ENCODE results near the gene HSPBP1. TPM values are rescaled to one million over a fixed set of nuclear protein-coding genes. Genes with fewer than 3 reads are reported as not detected.

HSPBP1 gene
- total RNA-seq, 1 experiment from 2014 or later: 63.0 TPM

GRCh38 chr19:55248166-55248675 is 31.7 kb downstream of the HSPBP1 start:
- DNase-seq (ENCODE audit: low read depth, low spot score) (no peak), ATAC-seq (no peak)
- no TSS peak for BruUV-seq (replicated peaks)
- ChIA-PET RAD21 (ENCODE audit: low non-redundant PET in 1 of 2, low total read pairs in 2 of 2, uncharacterized antibody in 2 of 2, unreplicated experiment in 2 of 2) (no interaction called here), POLR2A (interaction anchor here (1.9 kb wide), 1 partner anchor 11 kb away, joined by 4 read pairs; the partner anchor contains the start of gene PPP6R1), CTCF (no interaction called here)
- Histone ChIP-seq H3K27me3 (ENCODE audit: insufficient read depth, low read length) (no peaks in the 10 kb centered on the region), H3K27ac (ENCODE audit: low read depth, low read length) (no peak overlapping the region; the same call in 1 of the 2 replicates), H3K4me3 (replicated peaks in 1 of 2; ENCODE audit: low read depth in 1 of 2, low read length in 2 of 2) (no peak overlapping the region), H3K9me2 (ENCODE audit: insufficient read depth) (no peaks in the 10 kb centered on the region), H3K4me2 (ENCODE audit: low read length) (no peak overlapping the region), H3K9me3 (ENCODE audit: control insufficient read depth in 1 of 2, insufficient read depth in 1 of 2, low read depth in 1 of 2, low read length in 2 of 2) (no peaks in the 10 kb centered on the region), H4K20me1 (ENCODE audit: insufficient read depth) (no peaks in the 10 kb centered on the region), H2AFZ (ENCODE audit: low read depth, low read length, poor library complexity, severe bottlenecking) (no peak overlapping the region), H3K9ac (ENCODE audit: low read length) (no peak overlapping the region), H3K4me1 (ENCODE audit: control insufficient read depth in 1 of 2, insufficient read depth in 2 of 2, low read length in 2 of 2) (no peaks in the 10 kb centered on the region), H3K79me2 (ENCODE audit: insufficient read depth, low read length) (peaks cover 72% of the 10 kb centered on the region), H3K36me3 (ENCODE audit: control insufficient read depth in 1 of 2, insufficient read depth in 2 of 2, low read length in 2 of 2) (peaks cover 15 to 24% of the 10 kb centered on the region in 2 experiments; a peak in 3 of 4 replicates)
- intact Hi-C loops (cut with micrococcal nuclease): no loop called here
- TF ChIP-seq, protein P1, sequence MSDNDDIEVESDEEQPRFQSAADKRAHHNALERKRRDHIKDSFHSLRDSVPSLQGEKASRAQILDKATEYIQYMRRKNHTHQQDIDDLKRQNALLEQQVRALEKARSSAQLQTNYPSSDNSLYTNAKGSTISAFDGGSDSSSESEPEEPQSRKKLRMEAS (IDR thresholded peaks at IDR 0.05): no peak
- TF ChIP-seq SP1 (IDR thresholded peaks at IDR 0.05; ENCODE audit: low read depth) (no peak), ELF1 (IDR thresholded peaks at IDR 0.05; ENCODE audit: borderline replicate concordance, low read depth) (no peak), ZNF274 (IDR thresholded peaks at IDR 0.05; ENCODE audit: low read depth, low read length) (no peak), SRF (IDR thresholded peaks at IDR 0.05; ENCODE audit: low read depth) (no peak), TCF7L2 (IDR thresholded peaks at IDR 0.05; ENCODE audit: borderline replicate concordance, extremely low read depth, insufficient read depth, insufficient read length) (no peak), REST (IDR thresholded peaks at IDR 0.05; ENCODE audit: low read depth) (no peak), FOSL1 (IDR thresholded peaks at IDR 0.05; ENCODE audit: low read depth) (no peak), EGR1 (IDR thresholded peaks at IDR 0.05; ENCODE audit: low read depth) (no peak), SIN3A (IDR thresholded peaks at IDR 0.05; ENCODE audit: low read depth) (no peak), POLR2A (IDR thresholded peaks at IDR 0.05; ENCODE audit: borderline replicate concordance, extremely low read depth, insufficient read depth, insufficient read length) (no peak)
- TF ChIP-seq, protein P2, sequence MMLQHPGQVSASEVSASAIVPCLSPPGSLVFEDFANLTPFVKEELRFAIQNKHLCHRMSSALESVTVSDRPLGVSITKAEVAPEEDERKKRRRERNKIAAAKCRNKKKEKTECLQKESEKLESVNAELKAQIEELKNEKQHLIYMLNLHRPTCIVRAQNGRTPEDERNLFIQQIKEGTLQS (IDR thresholded peaks at IDR 0.05): no peak
